HepG2 (cell line): Measurements from ENCODE around the gene SREBF1. TPM values are rescaled to one million over a fixed set of nuclear protein-coding genes. Genes with fewer than 3 reads are reported as not detected.

Experiments
- CBFB ChIP-seq: sonication (generic); formaldehyde crosslinking; IDR thresholded peaks from 2 replicates; pipeline ENCODE4 v1.4.0; 2020; ENCODE audit warnings: missing genetic modification reagents
- FIP1L1 ChIP-seq: fragments of 200-400 bp; formaldehyde crosslinking; IDR thresholded peaks from 2 replicates; pipeline ENCODE4 v1.6.1; 2018; ENCODE audit warnings: low read depth, mild to moderate bottlenecking, low read length, moderate library complexity, borderline replicate concordance; ENCODE audit not compliant: insufficient read depth
- HOXA3 ChIP-seq: sonication (generic); formaldehyde crosslinking; IDR thresholded peaks from 2 replicates; pipeline ENCODE4 v1.5.0; 2020; ENCODE audit warnings: missing genetic modification reagents
- JUND ChIP-seq: sonication (generic); formaldehyde crosslinking; IDR thresholded peaks from 2 replicates; pipeline ENCODE4 v1.8.0; 2022; ENCODE audit warnings: mild to moderate bottlenecking, missing genetic modification reagents
- MLX ChIP-seq: IDR thresholded peaks from 2 replicates; pipeline ENCODE4 v1.6.1; 2016
- NR0B2 ChIP-seq: sonication (generic); formaldehyde crosslinking; IDR thresholded peaks from 2 replicates; pipeline ENCODE4 v1.4.0; 2020; ENCODE audit warnings: mild to moderate bottlenecking, missing genetic modification reagents
- POLR2AphosphoS5 ChIP-seq: IDR thresholded peaks from 2 replicates; pipeline ENCODE4 v1.6.1; 2012; ENCODE audit warnings: low read depth, low read length
- RFXAP ChIP-seq: sonication (generic); formaldehyde crosslinking; IDR thresholded peaks from 2 replicates; pipeline ENCODE4 v1.4.0; 2020; ENCODE audit warnings: missing genetic modification reagents, borderline replicate concordance
- SALL2 ChIP-seq: sonication (generic); formaldehyde crosslinking; IDR thresholded peaks from 2 replicates; pipeline ENCODE4 v1.8.1; 2023; ENCODE audit warnings: mild to moderate bottlenecking, missing genetic modification reagents, inconsistent platforms
- SATB2 ChIP-seq: sonication (generic); formaldehyde crosslinking; IDR thresholded peaks from 2 replicates; pipeline ENCODE4 v1.5.0; 2020; ENCODE audit warnings: missing genetic modification reagents
- SMAD9 ChIP-seq: sonication (generic); formaldehyde crosslinking; IDR thresholded peaks from 2 replicates; pipeline ENCODE4 v1.5.1; 2020; ENCODE audit warnings: mild to moderate bottlenecking, missing genetic modification reagents
- TERF1 ChIP-seq: sonication (generic); formaldehyde crosslinking; IDR thresholded peaks from 2 replicates; pipeline ENCODE4 v1.8.0; 2022; ENCODE audit warnings: mild to moderate bottlenecking, missing genetic modification reagents, moderate library complexity
- TMF1 ChIP-seq: sonication (generic); formaldehyde crosslinking; IDR thresholded peaks from 2 replicates; pipeline ENCODE4 v1.8.1; 2022; ENCODE audit warnings: low read depth, missing genetic modification reagents
- ZBTB42 ChIP-seq: sonication (generic); formaldehyde crosslinking; IDR thresholded peaks from 2 replicates; pipeline ENCODE4 v1.5.0; 2020; ENCODE audit warnings: mild to moderate bottlenecking, missing genetic modification reagents
- ZFP82 ChIP-seq: sonication (generic); formaldehyde crosslinking; IDR thresholded peaks from 2 replicates; pipeline ENCODE4 v1.5.1; 2020; ENCODE audit warnings: mild to moderate bottlenecking, missing genetic modification reagents, borderline replicate concordance
- ZFY ChIP-seq: sonication (generic); formaldehyde crosslinking; IDR thresholded peaks from 2 replicates; pipeline ENCODE4 v1.4.0; 2020; ENCODE audit warnings: missing genetic modification reagents
- ZMYM2 ChIP-seq: sonication (generic); formaldehyde crosslinking; IDR thresholded peaks from 2 replicates; pipeline ENCODE4 v1.8.0; 2022; ENCODE audit warnings: mild to moderate bottlenecking, missing genetic modification reagents
- ZNF138 ChIP-seq: sonication (generic); formaldehyde crosslinking; IDR thresholded peaks from 2 replicates; pipeline ENCODE4 v1.5.0; 2020; ENCODE audit warnings: mild to moderate bottlenecking, low read depth, missing genetic modification reagents
- ZNF292 ChIP-seq: sonication (generic); formaldehyde crosslinking; IDR thresholded peaks from 2 replicates; pipeline ENCODE4 v1.8.1; 2022; ENCODE audit warnings: mild to moderate bottlenecking, low read depth, missing genetic modification reagents, borderline replicate concordance
- ZNF34 ChIP-seq: sonication (generic); formaldehyde crosslinking; IDR thresholded peaks from 2 replicates; pipeline ENCODE4 v1.4.0; 2020; ENCODE audit warnings: mild to moderate bottlenecking, missing genetic modification reagents, borderline replicate concordance
- ZNF510 ChIP-seq: sonication (generic); formaldehyde crosslinking; IDR thresholded peaks from 2 replicates; pipeline ENCODE4 v1.4.0; 2020; ENCODE audit warnings: low read depth, mild to moderate bottlenecking, missing genetic modification reagents
- ZNF580 ChIP-seq: IDR thresholded peaks from 2 replicates; pipeline ENCODE4 v1.6.1; 2016; ENCODE audit warnings: low read depth, borderline replicate concordance
- ZNF883 ChIP-seq: sonication (generic); formaldehyde crosslinking; IDR thresholded peaks from 2 replicates; pipeline ENCODE4 v1.5.1; 2020; ENCODE audit warnings: mild to moderate bottlenecking, missing genetic modification reagents; ENCODE audit errors: not compliant biosample characterization
- ZSCAN20 ChIP-seq: sonication (generic); formaldehyde crosslinking; IDR thresholded peaks from 2 replicates; pipeline ENCODE4 v1.4.0; 2020; ENCODE audit warnings: missing genetic modification reagents, mild to moderate bottlenecking, borderline replicate concordance
- polyA plus RNA-seq, 8 experiments: library from polyadenylated mRNA; depleted of rRNA in 3 of 8; stranded (reverse) in 7 of 8; unstranded in 1 of 8; fragments of >200 nt; fragmentation: Illumina TruSeq in 4 of 8; extraction: Trizol in 4 of 8; gene quantifications; 2 replicates each; pipeline versions ENCODE4 v1.2.1 to v1.2.3, GENCODE V29; 2011 to 2016; ENCODE audit warnings: low read depth in 4 of 8, missing spikeins in 1 of 8, mixed read lengths in 1 of 8; ENCODE audit not compliant: insufficient read depth in 1 of 8
- total RNA-seq, 5 experiments: library from RNA; depleted of rRNA; stranded (reverse); fragments of >200 nt; fragmentation: Illumina TruSeq; extraction: Trizol; gene quantifications; 2 replicates each; pipeline ENCODE4 v1.2.3, GENCODE V29; 2016; ENCODE audit warnings: low read depth in 1 of 5

Gene SREBF1
- total and polyA plus RNA-seq, 2 of the 13 experiments (the other 11 are each of a cell fraction or from before 2014, with no cell fraction given) = 34.3 to 38.0 TPM

- TF ChIP-seq HOXA3 (CRISPR knock-in tag) (peak; percentile 91), ZSCAN20 (CRISPR knock-in tag) (0 out of 2 replicates have a peak, but pooled peaks have one; percentile 28), ZNF510 (CRISPR knock-in tag) (no peak), ZNF34 (CRISPR knock-in tag) (no peak), TERF1 (CRISPR knock-in tag) (no peak), NR0B2 (CRISPR knock-in tag) (no peak), CBFB (peak; percentile 53; the same call in 1 of the 2 replicates), ZNF292 (CRISPR knock-in tag) (no peak), ZNF580 (no peak), POLR2AphosphoS5 (peak; percentile 28; the same call in 1 of the 2 replicates), SATB2 (CRISPR knock-in tag) (no peak), ZFY (CRISPR knock-in tag) (peak; percentile 82), JUND (CRISPR knock-in tag) (peak; percentile 70), ZMYM2 (no peak), FIP1L1 (no peak), TMF1 (CRISPR knock-in tag) (no peak), ZBTB42 (CRISPR knock-in tag) (no peak), ZFP82 (no peak; the same call in 1 of the 2 replicates), ZNF883 (CRISPR knock-in tag) (no peak), SALL2 (CRISPR knock-in tag) (no peak), SMAD9 (CRISPR knock-in tag) (no peak), ZNF138 (CRISPR knock-in tag) (no peak), MLX (CRISPR knock-in tag) (0 out of 2 replicates have a peak, but pooled peaks have one; percentile 21), RFXAP (CRISPR knock-in tag) (no peak)
Observed at GRCh38 chr17:17812211-17813054, 24.4 kb downstream of the SREBF1 start (continued).
